ENCODE results near the gene CSRP1. TPM values are rescaled to one million over a fixed set of nuclear protein-coding genes. Genes with fewer than 3 reads are reported as not detected.
A peak's percentile ranks its signal among the peaks of the same experiment; 100 is the strongest.

The CSRP1 gene
- total RNA-seq, 2 donors from 2014 or later, result 13.2 to 57.6 TPM

GRCh38 chr1:201505503-201505890 lies 1.4 kb downstream of the CSRP1 start:
- H3K36me3 Mint-ChIP-seq, result peaks cover 0 to 7% of the 10 kb centered on the region in 2 donors
- ATAC-seq (no peak), DNase-seq (ENCODE audit: low spot score in 2 of 2) (no peak)
- H3K27ac Mint-ChIP-seq, result peak overlapping the region in 1 of 2 donors; percentile 36
- no peaks in the 10 kb centered on the region for H3K9me3 Mint-ChIP-seq

- Mint-ChIP-seq H3K27ac (peak overlapping the region in 1 of 2 donors; percentile 36), H3K9me3 (no peaks in the 10 kb centered on the region), H3K36me3 (peaks cover 0 to 7% of the 10 kb centered on the region in 2 donors)
- DNase-seq (ENCODE audit: low spot score in 2 of 2), result no peak
- no peak for ATAC-seq
Observed at GRCh38 chr1:201504799-201505502, 2.0 kb downstream of the CSRP1 start.

- ATAC-seq (no peak), DNase-seq (ENCODE audit: low spot score in 2 of 2) (no peak)
- Mint-ChIP-seq H3K36me3 (peaks cover 0 to 7% of the 10 kb centered on the region in 2 donors), H3K9me3 (no peaks in the 10 kb centered on the region), H3K27ac (no peak overlapping the region)
Observed at GRCh38 chr1:201504179-201504631, 2.7 kb downstream of the CSRP1 start.

GRCh38 chr1:201503397-201504176 lies 3.3 kb downstream of the CSRP1 start:
- H3K9me3 Mint-ChIP-seq, result no peaks in the 10 kb centered on the region
- DNase-seq (ENCODE audit: low spot score in 2 of 2), result no peak
- peaks cover 0 to 7% of the 10 kb centered on the region in 2 donors for H3K36me3 Mint-ChIP-seq
- no peak overlapping the region for H3K27ac Mint-ChIP-seq
- no peak for ATAC-seq

GRCh38 chr1:201502511-201502857 lies 4.4 kb downstream of the CSRP1 start:
- DNase-seq (ENCODE audit: low spot score in 2 of 2), result no peak
- Mint-ChIP-seq H3K9me3 (no peaks in the 10 kb centered on the region), H3K36me3 (peaks cover 0 to 7% of the 10 kb centered on the region in 2 donors), H3K27ac (peak overlapping the region in 1 of 2 donors; percentile 55)
- ATAC-seq, result no peak

GRCh38 chr1:201501812-201502510 lies 5.0 kb downstream of the CSRP1 start:
- H3K36me3 Mint-ChIP-seq, result peaks cover 0 to 7% of the 10 kb centered on the region in 2 donors
- DNase-seq (ENCODE audit: low spot score in 2 of 2) (no peak), ATAC-seq (no peak)
- H3K27ac Mint-ChIP-seq, result peak overlapping the region in 1 of 2 donors; percentile 55
- H3K9me3 Mint-ChIP-seq, result no peaks in the 10 kb centered on the region

- ATAC-seq, result no peak
- H3K27ac Mint-ChIP-seq, result no peak overlapping the region
- no peaks in the 10 kb centered on the region for H3K9me3 Mint-ChIP-seq
- no peak for DNase-seq (ENCODE audit: low spot score in 2 of 2)
- H3K36me3 Mint-ChIP-seq, result peaks cover 0 to 1% of the 10 kb centered on the region in 2 donors
Observed at GRCh38 chr1:201501144-201501543, 5.8 kb downstream of the CSRP1 start.

GRCh38 chr1:201500670-201501120 lies 6.2 kb downstream of the CSRP1 start:
- Mint-ChIP-seq H3K27ac (no peak overlapping the region), H3K36me3 (no peaks in the 10 kb centered on the region), H3K9me3 (no peaks in the 10 kb centered on the region)
- ATAC-seq (no peak), DNase-seq (ENCODE audit: low spot score in 2 of 2) (no peak)

- H3K27ac Mint-ChIP-seq, result no peak overlapping the region
- no peaks in the 10 kb centered on the region for H3K36me3 Mint-ChIP-seq
- DNase-seq (ENCODE audit: low spot score in 2 of 2) (no peak), ATAC-seq (no peak)
- H3K9me3 Mint-ChIP-seq, result no peaks in the 10 kb centered on the region
Observed at GRCh38 chr1:201499795-201500669, 6.9 kb downstream of the CSRP1 start.

- Mint-ChIP-seq H3K9me3 (no peaks in the 10 kb centered on the region), H3K36me3 (peaks cover 6 to 7% of the 10 kb centered on the region in 2 donors), H3K27ac (no peak overlapping the region)
- ATAC-seq (no peak), DNase-seq (ENCODE audit: low spot score in 2 of 2) (no peak)
Observed at GRCh38 chr1:201499191-201499590, 7.7 kb downstream of the CSRP1 start.

- Mint-ChIP-seq H3K9me3 (no peaks in the 10 kb centered on the region), H3K36me3 (peaks cover 9 to 13% of the 10 kb centered on the region in 2 donors), H3K27ac (no peak overlapping the region)
- ATAC-seq (no peak), DNase-seq (ENCODE audit: low spot score in 2 of 2) (no peak)
Observed at GRCh38 chr1:201498621-201499020, 8.3 kb downstream of the CSRP1 start.

- DNase-seq (ENCODE audit: low spot score in 2 of 2), result no peak
- Mint-ChIP-seq H3K36me3 (peaks cover 13 to 18% of the 10 kb centered on the region in 2 donors), H3K27ac (no peak overlapping the region), H3K9me3 (no peaks in the 10 kb centered on the region)
- ATAC-seq, result no peak
Observed at GRCh38 chr1:201497935-201498509, 8.9 kb downstream of the CSRP1 start.

- DNase-seq (ENCODE audit: low spot score in 2 of 2) (no peak), ATAC-seq (no peak)
- H3K27ac Mint-ChIP-seq, result no peak overlapping the region
- no peaks in the 10 kb centered on the region for H3K9me3 Mint-ChIP-seq
- peaks cover 13 to 18% of the 10 kb centered on the region in 2 donors for H3K36me3 Mint-ChIP-seq
Observed at GRCh38 chr1:201496296-201496690, 10.6 kb downstream of the CSRP1 start.

- no peak for DNase-seq (ENCODE audit: low spot score in 2 of 2)
- peaks cover 13 to 18% of the 10 kb centered on the region in 2 donors for H3K36me3 Mint-ChIP-seq
- no peaks in the 10 kb centered on the region for H3K9me3 Mint-ChIP-seq
Observed at GRCh38 chr1:201495551-201496295, 11.2 kb downstream of the CSRP1 start.

More at GRCh38 chr1:201495551-201496295, 11.2 kb downstream of the CSRP1 start:
- ATAC-seq, result no peak
- H3K27ac Mint-ChIP-seq, result no peak overlapping the region

Measured in activated naive CD4-positive, alpha-beta T cell treated with anti-CD3 and anti-CD28 coated beads, Interleukin-2, amount 50 U/mL, for 72 hours (primary cell).